GM12878 (cell line): ENCODE measurements around the gene PCSK2. TPM values are rescaled to one million over a fixed set of nuclear protein-coding genes. Genes with fewer than 3 reads are reported as not detected.

ENCODE experiments used
- ATAC-seq: fragments of 200-7000 bp; cut with Tn5 transposase; 3 replicates; pipeline ENCODE4 v1.9.1; 2020; ENCODE audit warnings: mild to moderate bottlenecking, moderate library complexity
- Bru-seq: library from RNA; stranded (reverse); fragments of 400-500 nt; gene quantifications from one replicate; lab custom pipeline; 2021; lab: Mats Ljungman, UMichigan
- BruChase-seq, 2 experiments: library from RNA; stranded (reverse); fragments of 400-500 nt; gene quantifications; one replicate each; lab custom pipeline; 2021; lab: Mats Ljungman, UMichigan
- BruUV-seq: library from RNA; stranded (reverse); fragments of 400-500 nt; replicated peaks from 2 replicates; lab custom pipeline; 2021; lab: Mats Ljungman, UMichigan
- CTCF ChIA-PET: fragments of 300-600 bp; sonication (Branson Sonifier 250); formaldehyde crosslinking; extraction: SDS; loops from one replicate; lab custom pipeline; 2021; ENCODE audit warnings: inconsistent platforms; lab: Yijun Ruan, JAX
- POLR2A ChIA-PET: fragments of 350-600 bp; formaldehyde crosslinking; extraction: SDS; loops from one replicate; lab custom pipeline; 2021; ENCODE audit warnings: inconsistent platforms; lab: Charles Lee
- RAD21 ChIA-PET: fragments of 300-600 bp; sonication (Branson Sonifier 250); formaldehyde crosslinking; loops from one replicate; lab custom pipeline; 2023; ENCODE audit warnings: antibody characterized with exemption; ENCODE audit not compliant: unreplicated experiment; lab: Charles Lee
- SMC1A ChIA-PET: fragments of 300-600 bp; sonication (Branson Sonifier 250); formaldehyde crosslinking; loops from one replicate; lab custom pipeline; 2023; ENCODE audit not compliant: unreplicated experiment, uncharacterized antibody; lab: Charles Lee
- DNase-seq: peaks from one replicate; pipeline ENCODE4 v3.0.0-alpha.2; 2011; ENCODE audit warnings: low read depth, low spot score
- FAIRE-seq: peaks from 3 replicates; lab custom pipeline; 2011; peaks lifted over from hg19 to GRCh38; lab: Jason Lieb, UNC
- H2AFZ ChIP-seq: 2 replicates; pipeline ENCODE4 v1.6.0; 2011; ENCODE audit warnings: low read depth, low read length, control low read depth; ENCODE audit not compliant: control insufficient read depth
- H3K27ac ChIP-seq: 2 replicates; pipeline ENCODE4 v1.5.1; 2011; ENCODE audit warnings: control low read depth; ENCODE audit not compliant: control insufficient read depth, insufficient read depth
- H3K27me3 ChIP-seq, 2 experiments: replicated peaks in 1 of 2; 2 replicates each; pipeline versions ENCODE4 v1.6.0 to v1.6.1; 2011; ENCODE audit warnings: low read length in 1 of 2; ENCODE audit not compliant: control insufficient read depth in 2 of 2, insufficient read depth in 2 of 2
- H3K36me3 ChIP-seq, 2 experiments: 2 replicates each; pipeline ENCODE4 v1.5.1; 2011; ENCODE audit warnings: low read length in 1 of 2; ENCODE audit not compliant: control insufficient read depth in 2 of 2, insufficient read depth in 2 of 2
- H3K4me1 ChIP-seq: 2 replicates; pipeline ENCODE4 v1.6.1; 2011; ENCODE audit warnings: mild to moderate bottlenecking, low read length, moderate library complexity, mixed read lengths; ENCODE audit not compliant: control insufficient read depth, insufficient read depth
- H3K4me2 ChIP-seq: 2 replicates; pipeline ENCODE4 v1.6.0; 2011; ENCODE audit warnings: control low read depth; ENCODE audit not compliant: control insufficient read depth, insufficient read depth
- H3K4me3 ChIP-seq: fragments of 200-600 bp; sonication (generic); 2 replicates; pipeline ENCODE4 v1.5.1; 2016
- H3K79me2 ChIP-seq: 2 replicates; pipeline ENCODE4 v1.6.0; 2011; ENCODE audit warnings: low read length; ENCODE audit not compliant: control insufficient read depth, insufficient read depth
- H3K9ac ChIP-seq: 2 replicates; pipeline ENCODE4 v1.8.0; 2011; ENCODE audit warnings: low read length, control low read depth, mixed read lengths; ENCODE audit not compliant: control insufficient read depth, insufficient read depth
- H3K9me3 ChIP-seq: replicated peaks from 3 replicates; pipeline ENCODE4 v1.5.1; 2011; ENCODE audit warnings: mild to moderate bottlenecking, low read length; ENCODE audit not compliant: control insufficient read depth, insufficient read depth
- H4K20me1 ChIP-seq: 2 replicates; pipeline ENCODE4 v1.6.0; 2011; ENCODE audit not compliant: control insufficient read depth, insufficient read depth
- SIX5 ChIP-seq: IDR thresholded peaks from 2 replicates; pipeline ENCODE4 v1.6.1; 2011; ENCODE audit warnings: mild to moderate bottlenecking, low read depth, low read length, moderate library complexity; ENCODE audit not compliant: severe bottlenecking
- SUZ12 ChIP-seq: fragments of 200-600 bp; sonication (generic); IDR thresholded peaks from one replicate; pipeline ENCODE4 v1.6.1; 2018; ENCODE audit warnings: antibody characterized with exemption, mild to moderate bottlenecking; ENCODE audit not compliant: unreplicated experiment
- WGBS: methylation state at CpG from one replicate; pipeline ENCODE4 v1.1.6; 2016; ENCODE audit warnings: low lambda C conversion rate; ENCODE audit not compliant: insufficient replicate concordance, insufficient coverage; ENCODE audit errors: missing lambda C conversion rate; 5-methylcytosine and 5-hydroxymethylcytosine counted together
- in situ Hi-C: fragments of 300-500 bp; cut with MboI; formaldehyde crosslinking; loops from 9 replicates; pipeline ENCODE4 v1.14.3; 2018; ENCODE audit warnings: mixed read lengths
- intact Hi-C: fragments of 100-400 bp; cut with micrococcal nuclease; formaldehyde crosslinking; loops from one replicate; pipeline ENCODE4 v1.14.2; 2022; ENCODE audit not compliant: unreplicated experiment
- long read RNA-seq, 2 experiments: library from polyadenylated mRNA; unstranded; transcript quantifications; one replicate each; pipeline ENCODE4 v2.0.0, GENCODE V29; 2019 to 2020
- polyA minus RNA-seq, 3 experiments: library from RNA; depleted of rRNA, polyadenylated mRNA; stranded (reverse); fragments of >200 nt; gene quantifications; 2 replicates each; pipeline ENCODE4 v1.2.3, GENCODE V29; 2011
- polyA plus RNA-seq, 11 experiments: library from polyadenylated mRNA; depleted of rRNA in 4 of 11; unstranded in 6 of 11; stranded (reverse) in 5 of 11; fragments of >200 nt; fragmentation: Nextera tagmentation in 4 of 11; fragmentation: Illumina TruSeq in 1 of 11; extraction: Ambion mirVana in 4 of 11; extraction: Trizol in 1 of 11; gene quantifications; 1 replicate in 1 of 11; 2 replicates in 10 of 11; pipeline versions ENCODE4 v1.2.1 to v1.2.3, GENCODE V29; 2011 to 2016; ENCODE audit warnings: inconsistent platforms in 2 of 11, missing spikeins in 2 of 11, low read depth in 1 of 11
- total RNA-seq, 4 experiments: library from RNA; depleted of rRNA in 3 of 4; stranded (reverse); fragments of >200 nt in 3 of 4; fragmentation: Illumina TruSeq in 1 of 4; extraction: Trizol in 1 of 4; gene quantifications; 2 replicates each; pipeline versions ENCODE4 v1.2.1 to v1.2.3, GENCODE V29; 2013 to 2021
- TF ChIP-seq, protein P1 (sequence below): IDR thresholded peaks from 2 replicates; pipeline ENCODE4 v1.6.1; 2012; ENCODE audit warnings: mild to moderate bottlenecking, low read depth, low read length

PCSK2 gene, protein sequence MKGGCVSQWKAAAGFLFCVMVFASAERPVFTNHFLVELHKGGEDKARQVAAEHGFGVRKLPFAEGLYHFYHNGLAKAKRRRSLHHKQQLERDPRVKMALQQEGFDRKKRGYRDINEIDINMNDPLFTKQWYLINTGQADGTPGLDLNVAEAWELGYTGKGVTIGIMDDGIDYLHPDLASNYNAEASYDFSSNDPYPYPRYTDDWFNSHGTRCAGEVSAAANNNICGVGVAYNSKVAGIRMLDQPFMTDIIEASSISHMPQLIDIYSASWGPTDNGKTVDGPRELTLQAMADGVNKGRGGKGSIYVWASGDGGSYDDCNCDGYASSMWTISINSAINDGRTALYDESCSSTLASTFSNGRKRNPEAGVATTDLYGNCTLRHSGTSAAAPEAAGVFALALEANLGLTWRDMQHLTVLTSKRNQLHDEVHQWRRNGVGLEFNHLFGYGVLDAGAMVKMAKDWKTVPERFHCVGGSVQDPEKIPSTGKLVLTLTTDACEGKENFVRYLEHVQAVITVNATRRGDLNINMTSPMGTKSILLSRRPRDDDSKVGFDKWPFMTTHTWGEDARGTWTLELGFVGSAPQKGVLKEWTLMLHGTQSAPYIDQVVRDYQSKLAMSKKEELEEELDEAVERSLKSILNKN
- total RNA-seq (2013; cell fraction: nucleolus; rRNA removed), result not detected in 2 replicates
- total RNA-seq (2014; rRNA removed) (not detected in 2 replicates), total RNA-seq (2014; rRNA removed; fragmentation: Illumina TruSeq; extraction: Trizol) (not detected in 2 replicates), total RNA-seq (2021) (not detected in 2 replicates), polyA plus RNA-seq (2011; rRNA removed) (not detected in 2 replicates), polyA plus RNA-seq (2014; fragmentation: Illumina TruSeq; extraction: Trizol) (not detected in 2 replicates), polyA plus RNA-seq (2014; fragmentation: Nextera tagmentation; extraction: Ambion mirVana) (not detected), polyA plus RNA-seq (2014; rRNA removed) (not detected in 2 replicates), polyA plus RNA-seq (2016; fragmentation: Nextera tagmentation; extraction: Ambion mirVana) (not detected), polyA minus RNA-seq (2011; rRNA and poly(A)+ RNA removed) (not detected in 2 replicates), Bru-seq, nascent RNA (percentile 0 among the genes with signal in this experiment), BruChase-seq, experiment 1, labeled RNA remaining after a 6-hour chase (percentile 1 among the genes with signal in this experiment), BruChase-seq, experiment 2, labeled RNA remaining after a 2-hour chase (percentile 1 among the genes with signal in this experiment)
- not detected for polyA plus RNA-seq (2011; ENCODE audit: low read depth)
- polyA plus RNA-seq (2011; cell fraction: cytosol; rRNA removed), result not detected in 2 replicates
- not detected in 2 replicates for polyA plus RNA-seq (2011; cell fraction: nucleus; rRNA removed)
- not detected in 2 replicates for polyA plus RNA-seq (2012)
- not detected in 2 replicates for polyA minus RNA-seq (2011; cell fraction: cytosol; rRNA and poly(A)+ RNA removed)
- not detected in 2 replicates for polyA minus RNA-seq (2011; cell fraction: nucleus; rRNA and poly(A)+ RNA removed)
- long read RNA-seq, experiment 1, result 0 reads
- long read RNA-seq, experiment 2, partial matches to known transcripts, result 0 of 2 reads
- long read RNA-seq, experiment 2, other reads (novel, unspliced or antisense), result 2 of 2 reads

DNA sequence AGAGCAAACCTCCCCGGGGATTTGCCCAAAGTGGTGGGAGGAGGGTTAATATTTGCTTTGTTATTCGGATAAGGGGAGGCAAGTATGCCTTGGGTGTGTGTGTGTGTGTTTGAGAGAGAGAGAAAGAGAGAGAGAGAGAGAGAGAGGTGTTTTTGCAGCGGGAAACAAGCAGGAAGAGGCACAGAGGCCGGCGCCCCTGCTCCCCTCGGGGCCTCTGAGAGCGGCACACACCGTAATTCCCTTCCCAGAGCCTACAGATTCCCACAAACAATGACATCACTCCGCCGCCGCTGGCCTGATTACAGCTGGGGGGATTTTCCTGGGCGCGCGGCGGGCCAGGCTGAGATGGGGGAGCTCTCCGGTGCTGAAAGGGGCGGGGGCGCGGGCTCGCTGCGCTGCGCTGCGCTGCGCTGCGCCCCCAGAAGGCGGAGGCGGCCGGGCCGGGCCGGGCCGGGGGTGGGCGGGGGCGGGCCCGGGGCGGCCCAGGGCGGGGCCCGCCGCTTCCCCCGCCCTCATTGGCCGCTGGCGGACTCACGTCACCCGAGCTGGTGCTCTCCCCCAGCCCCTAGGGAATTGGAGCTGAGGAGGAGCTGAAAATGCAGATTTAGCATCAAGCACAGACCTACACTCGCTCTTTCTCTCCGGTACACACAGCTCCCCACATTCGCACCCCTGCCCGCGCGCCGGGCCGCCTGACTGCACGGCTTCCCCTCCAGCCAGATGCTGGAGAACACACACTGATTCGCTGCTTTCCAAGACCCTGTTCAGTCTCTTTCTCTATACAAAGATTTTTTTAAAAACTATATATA lies at the start of gene PCSK2:
PCSK2 (plus strand) TSS at position 631 of the 809 bp plus-strand sequence. CDS start 266 bp downstream, outside the sequence.
- no peak within 1 kb of the TSS for H3K4me2 ChIP-seq
- no peaks in the 10 kb centered on the region for H3K4me1 ChIP-seq
- H3K9ac ChIP-seq, result no peak within 1 kb of the TSS
- DNase-seq, result no peak
- SMC1A ChIA-PET, result no interaction called here
- no TSS peak for BruUV-seq
- no peak within 1 kb of the TSS for H3K4me3 ChIP-seq
- WGBS, result 38% methylated on average over 26 of the region's 53 CpGs
- CTCF ChIA-PET, result no interaction called here
- RAD21 ChIA-PET, result no interaction called here
- H3K9me3 ChIP-seq, result no peaks in the 10 kb centered on the region
- H2AFZ ChIP-seq, result no peak within 1 kb of the TSS
- no peak for FAIRE-seq
- in situ Hi-C loops (loop anchor here (25.0 kb wide), 1 partner anchor 164 kb away; no protein-coding TSS in a partner anchor), intact Hi-C loops (no loop called here)
- no peaks in the 10 kb centered on the region for H4K20me1 ChIP-seq
- no peaks in the 10 kb centered on the region for H3K79me2 ChIP-seq
- H3K36me3 ChIP-seq, result no peaks in the 10 kb centered on the region
- H3K27me3 ChIP-seq, result peaks cover 5 to 12% of the 10 kb centered on the region in 2 experiments; a peak in 2 of 4 replicates
- TF ChIP-seq SIX5 (no peak), SUZ12 (peak; percentile 35)
- TF ChIP-seq, protein P1, sequence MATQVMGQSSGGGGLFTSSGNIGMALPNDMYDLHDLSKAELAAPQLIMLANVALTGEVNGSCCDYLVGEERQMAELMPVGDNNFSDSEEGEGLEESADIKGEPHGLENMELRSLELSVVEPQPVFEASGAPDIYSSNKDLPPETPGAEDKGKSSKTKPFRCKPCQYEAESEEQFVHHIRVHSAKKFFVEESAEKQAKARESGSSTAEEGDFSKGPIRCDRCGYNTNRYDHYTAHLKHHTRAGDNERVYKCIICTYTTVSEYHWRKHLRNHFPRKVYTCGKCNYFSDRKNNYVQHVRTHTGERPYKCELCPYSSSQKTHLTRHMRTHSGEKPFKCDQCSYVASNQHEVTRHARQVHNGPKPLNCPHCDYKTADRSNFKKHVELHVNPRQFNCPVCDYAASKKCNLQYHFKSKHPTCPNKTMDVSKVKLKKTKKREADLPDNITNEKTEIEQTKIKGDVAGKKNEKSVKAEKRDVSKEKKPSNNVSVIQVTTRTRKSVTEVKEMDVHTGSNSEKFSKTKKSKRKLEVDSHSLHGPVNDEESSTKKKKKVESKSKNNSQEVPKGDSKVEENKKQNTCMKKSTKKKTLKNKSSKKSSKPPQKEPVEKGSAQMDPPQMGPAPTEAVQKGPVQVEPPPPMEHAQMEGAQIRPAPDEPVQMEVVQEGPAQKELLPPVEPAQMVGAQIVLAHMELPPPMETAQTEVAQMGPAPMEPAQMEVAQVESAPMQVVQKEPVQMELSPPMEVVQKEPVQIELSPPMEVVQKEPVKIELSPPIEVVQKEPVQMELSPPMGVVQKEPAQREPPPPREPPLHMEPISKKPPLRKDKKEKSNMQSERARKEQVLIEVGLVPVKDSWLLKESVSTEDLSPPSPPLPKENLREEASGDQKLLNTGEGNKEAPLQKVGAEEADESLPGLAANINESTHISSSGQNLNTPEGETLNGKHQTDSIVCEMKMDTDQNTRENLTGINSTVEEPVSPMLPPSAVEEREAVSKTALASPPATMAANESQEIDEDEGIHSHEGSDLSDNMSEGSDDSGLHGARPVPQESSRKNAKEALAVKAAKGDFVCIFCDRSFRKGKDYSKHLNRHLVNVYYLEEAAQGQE, result peak; percentile 72
- POLR2A ChIA-PET, result no interaction called here
- H3K27ac ChIP-seq, result no peak within 1 kb of the TSS
- ATAC-seq, result peak; percentile 29
